ENCODE measurements around the gene SND1.

SND1 gene

GRCh38 chr7:127996253-127997071 lies 344.5 kb downstream of the SND1 start:
- DNase-seq (ENCODE audit: low read depth): no peak

DNA sequence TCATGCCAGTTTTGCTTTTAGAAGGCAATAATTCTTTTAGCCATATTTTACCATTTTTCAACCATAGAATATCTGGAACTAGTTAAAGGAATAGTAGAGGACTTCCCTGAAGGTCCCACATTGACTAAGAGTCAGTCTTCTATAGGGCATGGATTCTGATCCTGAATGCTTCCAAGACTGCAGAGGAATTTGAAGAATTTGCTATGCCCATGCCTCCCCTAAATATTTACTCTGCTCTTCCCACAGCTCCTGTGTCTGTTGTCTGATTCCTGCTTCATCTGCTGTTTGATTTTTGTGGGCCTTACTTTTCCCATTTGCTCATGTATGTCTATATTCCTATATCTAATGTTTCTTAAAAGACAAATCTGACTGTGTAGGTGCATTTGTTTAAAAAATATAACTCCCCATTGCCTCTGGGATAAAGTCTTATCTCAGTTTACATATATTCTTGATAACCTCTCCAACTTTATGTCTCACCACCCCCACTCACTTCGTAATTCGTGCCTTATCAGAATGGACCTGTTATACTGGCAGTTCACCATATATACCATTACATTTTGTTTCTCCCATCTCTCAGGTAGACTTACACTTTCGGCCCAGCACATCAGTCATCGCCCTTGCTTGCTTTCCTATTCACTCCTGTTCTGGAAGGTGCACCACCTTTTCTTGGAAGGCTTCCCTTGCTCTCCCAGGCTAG lies 345.4 kb downstream of the SND1 start:
- no peak for DNase-seq (ENCODE audit: low read depth)

GRCh38 chr7:127998671-127999070 lies 346.7 kb downstream of the SND1 start:
- DNase-seq (ENCODE audit: low read depth): no peak

- DNase-seq (ENCODE audit: low read depth): no peak
Measured at GRCh38 chr7:128000048-128000447, 348.1 kb downstream of the SND1 start.

GRCh38 chr7:128000854-128001265 lies 348.9 kb downstream of the SND1 start:
- no peak for DNase-seq (ENCODE audit: low read depth)

- DNase-seq (ENCODE audit: low read depth): no peak
Measured at GRCh38 chr7:128003167-128003566, 351.2 kb downstream of the SND1 start.

DNA sequence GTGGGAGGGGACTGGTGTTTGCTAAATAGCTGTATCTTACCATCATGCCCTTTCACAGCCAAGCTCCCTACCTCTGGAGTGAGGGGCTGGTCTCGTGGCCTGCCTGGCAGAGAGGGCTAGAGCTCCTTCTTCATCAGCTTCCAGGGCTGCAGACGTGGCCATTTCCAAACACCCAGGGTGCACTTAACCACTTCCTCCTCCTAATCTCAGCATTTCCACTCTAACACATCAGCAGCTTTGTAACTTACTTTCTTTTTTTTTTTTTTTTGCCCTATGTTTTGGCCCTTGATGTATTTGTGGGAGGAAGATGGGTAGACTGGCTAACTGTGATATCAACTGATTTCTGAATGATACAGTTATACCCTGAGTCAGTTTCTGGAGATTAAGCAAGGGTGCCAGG lies 351.8 kb downstream of the SND1 start:
- DNase-seq (ENCODE audit: low read depth): no peak

DNA sequence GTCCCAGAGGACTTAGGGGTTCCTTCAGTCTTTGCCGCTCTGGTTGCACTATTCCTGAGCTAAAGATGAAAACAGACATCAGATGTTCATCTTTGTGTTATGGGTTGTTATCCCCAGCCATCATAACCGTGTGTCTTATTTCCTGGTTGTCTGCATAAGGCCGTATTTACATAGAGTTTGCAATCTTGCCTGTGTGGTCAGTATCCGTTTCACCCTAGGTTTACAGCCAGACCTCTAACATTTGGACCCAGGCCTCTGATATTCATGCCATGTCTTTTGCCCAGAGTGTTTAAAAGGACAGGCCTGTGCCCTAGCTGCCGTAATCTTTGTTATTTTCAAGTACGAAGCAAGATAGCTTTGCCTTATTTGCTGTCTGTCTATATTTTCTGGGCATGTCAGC lies 352.6 kb downstream of the SND1 start:
- DNase-seq (ENCODE audit: low read depth): no peak

DNA sequence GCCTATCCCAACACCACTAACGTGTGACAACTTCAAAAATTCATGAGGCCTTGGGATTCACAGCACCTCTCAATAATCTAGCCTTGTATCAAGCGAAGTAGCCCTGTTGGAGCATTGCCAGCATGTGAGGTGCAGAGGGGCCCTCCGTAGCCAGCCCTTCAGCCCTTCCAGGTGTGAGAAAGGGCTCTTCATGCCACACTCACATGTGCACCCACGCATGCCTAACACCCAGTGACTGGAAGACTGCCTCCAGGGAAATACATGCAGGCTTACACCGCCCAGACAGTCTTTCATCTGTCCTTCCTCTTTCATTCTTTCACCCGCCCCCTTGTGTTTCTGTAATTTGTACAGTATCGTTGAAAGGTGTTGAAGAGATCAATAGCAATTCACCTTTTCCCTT lies 353.1 kb downstream of the SND1 start:
- no peak for DNase-seq (ENCODE audit: low read depth)

DNA sequence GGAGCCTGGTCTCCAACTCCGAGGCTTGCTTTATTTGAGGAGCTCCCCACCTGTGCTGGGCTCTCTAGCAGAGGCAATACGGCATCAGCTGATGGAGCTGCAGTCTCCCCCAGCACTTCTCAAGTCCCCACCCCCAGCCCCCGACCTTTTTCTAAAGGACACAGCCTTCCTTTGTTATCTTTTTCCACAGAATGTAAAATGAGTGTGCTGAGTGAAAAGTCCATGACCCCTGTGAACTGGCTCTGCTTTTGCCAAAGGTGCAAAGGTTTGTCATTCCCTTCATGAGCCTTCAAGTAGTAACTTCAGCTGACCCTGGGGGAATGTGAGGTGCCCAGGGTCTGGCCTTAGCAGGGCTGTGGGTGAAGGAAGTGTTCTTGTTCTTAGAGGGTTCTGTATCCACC lies 353.8 kb downstream of the SND1 start:
- no peak for DNase-seq (ENCODE audit: low read depth)

GRCh38 chr7:128006550-128007302 lies 354.7 kb downstream of the SND1 start:
- no peak for DNase-seq (ENCODE audit: low read depth)

GRCh38 chr7:128007303-128007680 lies 355.3 kb downstream of the SND1 start:
- no peak for DNase-seq (ENCODE audit: low read depth)

DNA sequence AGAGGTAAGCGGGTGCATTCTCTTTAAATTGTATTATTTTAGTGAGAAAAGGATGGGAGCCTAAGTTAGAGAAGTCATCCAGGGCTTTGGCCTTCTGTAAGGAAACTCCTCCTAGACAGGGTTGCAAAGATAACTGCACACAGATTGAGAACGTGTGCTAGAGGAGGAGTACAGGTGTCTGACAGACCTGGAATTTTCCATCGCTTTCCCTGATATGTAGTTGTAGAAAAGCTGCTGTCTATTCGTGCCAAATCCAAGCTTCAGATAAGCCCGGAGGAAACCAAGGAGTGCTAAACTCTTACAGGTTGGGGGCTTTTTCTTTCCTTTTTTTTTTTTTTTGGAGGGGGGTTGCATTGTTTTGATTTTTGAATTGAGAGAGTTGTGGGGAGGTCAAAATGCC lies 356.1 kb downstream of the SND1 start:
- DNase-seq (ENCODE audit: low read depth): no peak

DNA sequence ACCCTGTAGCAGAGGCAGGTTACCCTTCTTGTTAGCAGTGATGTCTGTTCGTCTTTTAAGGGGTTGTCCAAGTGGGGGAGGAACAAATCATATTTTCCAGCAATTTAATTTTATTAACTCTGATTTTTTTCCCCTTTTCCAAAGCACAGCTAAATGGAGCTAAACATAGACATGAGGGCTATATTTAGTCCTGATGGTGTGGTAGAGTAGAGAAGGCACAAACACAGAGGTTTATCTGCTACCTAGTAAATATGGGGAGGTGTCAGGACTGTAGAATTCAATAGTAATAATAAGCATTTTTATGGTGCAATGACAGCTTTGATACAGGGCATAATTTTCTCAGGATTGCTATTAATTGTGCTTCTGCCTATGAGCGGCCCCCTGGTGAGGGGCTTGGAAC lies 356.8 kb downstream of the SND1 start:
- no peak for DNase-seq (ENCODE audit: low read depth)

DNA sequence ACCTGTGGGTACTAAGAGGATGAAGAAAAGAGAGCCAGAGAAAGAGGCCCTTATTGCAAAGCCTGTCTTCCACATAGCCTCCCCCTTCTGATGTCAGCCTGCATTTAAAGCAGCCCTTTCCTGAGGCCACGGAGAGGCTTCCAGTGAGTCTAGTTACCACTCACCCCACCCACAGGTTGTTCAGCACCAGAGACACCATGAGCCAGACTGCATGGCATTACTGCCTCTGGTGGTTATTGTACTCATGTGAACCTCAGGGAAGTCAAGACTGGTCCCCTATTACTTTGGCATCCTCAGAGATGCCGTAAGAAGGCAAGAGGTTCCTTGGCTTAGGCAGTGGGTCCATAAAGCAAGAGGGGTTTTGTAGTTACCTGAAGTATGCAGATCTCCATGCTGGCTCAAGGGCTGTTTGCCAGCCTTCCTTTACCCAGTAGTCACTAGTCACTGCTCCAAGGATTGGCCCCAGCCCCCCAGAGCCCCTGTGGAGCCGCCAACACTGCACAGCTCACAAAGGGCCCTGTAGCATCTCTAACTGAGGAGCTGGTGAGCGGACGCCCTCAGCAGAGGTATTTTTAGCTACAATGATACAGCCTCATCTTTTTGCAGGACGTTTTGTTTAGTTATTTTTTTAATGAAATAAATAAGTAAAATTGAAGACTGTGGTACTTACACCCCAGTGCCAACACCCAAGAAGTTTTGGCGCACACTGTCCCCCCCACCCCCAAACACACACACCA lies 358.6 kb downstream of the SND1 start:
- DNase-seq (ENCODE audit: low read depth): no peak

DNA sequence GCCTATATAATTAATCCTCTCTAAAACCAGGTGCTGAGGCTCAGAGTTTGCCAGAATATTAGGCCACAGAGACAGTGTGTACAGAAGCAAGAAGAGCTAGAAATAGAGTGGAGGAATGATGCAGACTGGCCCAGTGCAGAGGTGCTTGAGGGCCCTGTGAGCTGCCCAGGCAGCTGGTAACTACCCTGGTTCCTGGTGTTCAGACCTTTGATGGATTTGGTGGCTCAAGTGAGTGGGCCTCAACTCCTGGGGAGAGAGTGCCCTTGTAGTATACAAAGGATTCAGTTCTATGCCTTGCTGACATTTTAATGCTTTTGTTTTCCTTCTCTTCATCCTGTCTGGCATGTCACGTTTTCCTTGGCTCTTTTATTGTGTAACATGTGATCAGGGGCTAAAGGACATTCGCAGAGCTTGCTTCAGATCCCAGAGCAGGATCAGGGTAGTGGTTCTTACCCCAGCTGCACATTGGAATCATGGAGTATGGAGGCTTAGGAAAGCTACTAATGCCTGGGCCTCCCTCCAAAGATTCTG lies 359.2 kb downstream of the SND1 start:
- DNase-seq (ENCODE audit: low read depth): no peak

- no peak for DNase-seq (ENCODE audit: low read depth)
Measured at GRCh38 chr7:128014811-128015210, 362.8 kb downstream of the SND1 start.

GRCh38 chr7:128017460-128017859 lies 365.5 kb downstream of the SND1 start:
- DNase-seq (ENCODE audit: low read depth): no peak

DNA sequence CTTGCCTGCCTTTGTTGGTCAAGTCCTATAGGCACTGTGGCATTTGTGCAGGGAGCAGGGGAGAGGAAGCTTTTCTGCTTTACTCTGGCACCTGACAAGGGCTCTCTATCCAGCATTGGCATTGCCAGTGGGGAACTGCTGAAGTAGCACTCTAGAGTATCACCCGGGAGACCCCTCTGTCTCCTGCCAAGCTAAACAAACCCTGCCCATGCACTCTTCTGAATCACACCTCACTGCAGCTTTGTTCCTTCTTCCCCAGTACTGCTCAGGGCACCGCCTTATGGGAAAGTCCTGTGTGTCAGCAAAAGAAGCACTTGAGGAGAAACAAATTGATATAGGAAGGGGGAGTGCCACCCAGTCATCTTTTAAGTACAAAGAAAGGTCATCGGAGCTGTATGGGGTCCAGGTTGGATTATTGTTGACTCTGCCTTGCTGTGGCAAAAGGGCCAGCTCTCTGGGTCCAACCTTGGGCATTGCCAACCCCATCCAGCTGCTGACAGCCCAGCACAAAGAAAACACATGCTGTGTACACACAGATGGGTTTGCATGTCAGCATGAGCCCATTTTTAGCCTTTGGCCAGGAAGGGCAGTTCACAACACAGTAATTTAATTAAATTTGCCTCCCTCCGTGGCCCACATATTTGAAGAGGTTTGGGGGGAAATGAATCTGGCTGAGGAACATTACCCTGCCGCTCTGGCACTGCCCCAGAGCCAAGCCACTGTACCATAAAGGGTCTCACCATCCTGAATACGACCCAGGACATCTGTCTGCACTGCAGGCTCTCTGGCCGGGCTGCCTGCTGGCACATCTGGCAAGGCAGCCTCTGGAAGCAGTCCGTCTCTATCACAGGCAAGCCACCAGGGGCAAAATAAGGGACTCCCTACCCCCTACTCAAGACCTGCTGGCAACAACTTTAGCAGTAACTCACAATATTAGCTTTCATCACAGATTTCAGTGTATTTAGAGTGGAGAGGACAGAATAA lies 366.2 kb downstream of the SND1 start:
- DNase-seq (ENCODE audit: low read depth): no peak

DNA sequence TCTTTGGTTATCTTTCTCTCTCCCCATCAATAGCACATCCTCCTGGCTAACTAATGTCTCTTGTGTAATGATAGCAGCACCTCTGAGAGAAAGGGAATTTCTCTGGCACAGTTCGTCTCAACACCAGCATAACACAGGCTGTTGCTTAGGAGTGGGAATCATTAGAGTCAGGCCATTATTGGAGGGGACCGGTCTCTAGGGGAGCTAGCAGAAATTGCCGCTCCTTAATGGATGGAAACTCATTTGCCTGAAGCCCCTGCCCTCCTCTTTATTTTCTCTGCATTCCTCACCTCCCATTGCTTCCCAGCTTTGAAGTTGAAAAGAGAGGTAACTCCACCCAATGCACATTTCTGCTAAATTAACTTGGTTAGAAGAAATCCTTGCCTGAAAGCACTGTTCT lies 367.3 kb downstream of the SND1 start:
- DNase-seq (ENCODE audit: low read depth): no peak

- no peak for DNase-seq (ENCODE audit: low read depth)
Measured at GRCh38 chr7:128020159-128020558, 368.2 kb downstream of the SND1 start.

Data from stimulated activated CD8-positive, alpha-beta memory T cell treated with anti-CD3 and anti-CD28 coated beads, Interleukin-12 subunit alpha, Interleukin-12 subunit beta, amount 100 ng/mL, for 1 hour (primary cell).